Pons (tissue), 1 donor: ENCODE data around the gene ZSWIM3.
"Not testable (repeated sequence)": the region's sequence is repeated elsewhere in the genome, so short reads cannot be mapped to it uniquely, and the experiment has no call there.

Source experiments
- DNase-seq: peaks from one replicate; pipeline ENCODE4 v3.0.0-alpha.2; 2016; ENCODE audit warnings: low spot score

The ZSWIM3 gene

GRCh38 chr20:45861221-45862075 lies 4.0 kb downstream of the ZSWIM3 start:
- DNase-seq = no peak

DNA sequence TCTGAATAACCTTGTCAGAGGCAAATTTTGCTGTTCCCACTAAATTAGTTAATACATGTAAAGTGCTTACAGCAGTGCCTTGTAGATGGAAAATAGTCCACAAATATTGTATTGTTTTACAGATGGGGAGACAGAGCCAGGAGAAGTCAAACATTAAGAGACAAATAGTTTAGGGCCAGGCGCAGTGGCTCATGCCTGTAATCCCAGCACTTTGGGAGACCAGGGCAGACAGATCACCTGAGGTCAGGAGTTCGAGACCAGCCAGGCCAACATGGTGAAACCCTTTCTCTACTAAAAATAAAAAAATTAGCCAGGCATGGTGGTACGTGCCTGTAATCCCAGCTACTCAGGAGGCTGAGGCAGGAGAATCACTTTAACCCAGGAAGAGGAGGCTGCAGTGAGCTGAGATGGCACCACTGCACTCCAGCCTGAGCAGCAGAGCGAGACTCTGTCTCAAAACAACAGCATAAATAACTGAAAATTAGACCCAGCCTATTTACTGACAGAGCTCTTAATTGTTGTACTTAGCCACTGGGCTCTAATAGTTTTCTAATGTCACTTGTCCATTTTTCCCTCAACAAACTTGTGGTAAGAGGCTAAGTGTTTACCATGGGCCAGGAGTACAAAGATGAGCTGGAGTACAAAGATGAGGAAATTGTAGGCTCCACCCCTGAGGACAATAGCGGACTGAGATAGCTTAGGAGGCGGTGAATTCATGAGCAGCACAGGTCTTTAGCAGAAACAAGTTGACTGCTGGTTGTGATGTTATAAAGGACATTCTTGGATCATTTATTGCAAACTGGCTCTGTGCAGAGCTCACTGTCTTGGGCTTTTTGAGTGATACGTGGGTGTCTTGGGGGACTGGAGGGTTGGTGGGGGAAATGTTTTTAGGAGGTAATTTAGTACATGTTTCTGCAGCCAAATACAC lies 6.4 kb downstream of the ZSWIM3 start:
- no peak for DNase-seq

DNA sequence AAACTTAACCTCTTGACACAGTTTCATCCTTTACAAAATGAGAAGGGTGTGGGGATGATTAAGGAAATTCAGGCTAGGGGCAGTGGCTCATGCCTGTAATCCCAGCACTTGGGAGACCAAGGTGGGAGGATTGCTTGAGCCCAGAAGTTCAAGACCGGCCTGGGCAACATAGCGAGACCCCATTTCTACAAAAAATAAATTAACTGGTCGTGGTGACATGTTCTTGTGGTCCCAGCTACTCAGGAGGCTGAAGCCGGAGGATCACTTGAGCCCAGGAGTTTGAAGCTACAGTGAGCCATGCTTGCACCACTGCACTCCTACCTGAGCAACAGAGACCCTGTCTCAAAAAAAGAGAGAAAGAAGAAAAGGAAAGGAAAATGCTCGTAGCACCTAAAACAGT lies 9.0 kb downstream of the ZSWIM3 start:
- DNase-seq = no peak

- DNase-seq = no peak
Measured at GRCh38 chr20:45867136-45867818, 9.9 kb downstream of the ZSWIM3 start.

GRCh38 chr20:45867819-45868176 lies 10.4 kb downstream of the ZSWIM3 start:
- DNase-seq = no peak

DNA sequence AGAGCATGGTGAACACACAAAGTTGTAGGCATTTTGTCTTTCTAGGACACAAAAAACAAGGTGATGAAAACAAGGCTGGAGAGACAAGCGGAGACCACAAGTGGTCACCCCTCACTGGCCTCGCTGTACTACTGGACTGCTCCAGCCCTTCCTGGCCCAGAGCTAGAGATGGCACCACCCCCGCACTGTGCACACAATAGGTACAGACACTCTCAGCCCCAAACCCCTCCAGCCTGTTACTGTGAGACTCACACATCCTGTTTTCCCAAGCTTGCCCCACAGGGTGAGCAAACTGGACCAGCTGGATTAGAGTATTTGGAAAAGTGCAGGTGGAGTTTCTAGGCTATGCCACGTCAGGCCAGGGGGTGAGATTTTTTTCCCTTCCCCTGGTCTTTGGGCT lies 15.2 kb downstream of the ZSWIM3 start:
- DNase-seq = no peak

DNA sequence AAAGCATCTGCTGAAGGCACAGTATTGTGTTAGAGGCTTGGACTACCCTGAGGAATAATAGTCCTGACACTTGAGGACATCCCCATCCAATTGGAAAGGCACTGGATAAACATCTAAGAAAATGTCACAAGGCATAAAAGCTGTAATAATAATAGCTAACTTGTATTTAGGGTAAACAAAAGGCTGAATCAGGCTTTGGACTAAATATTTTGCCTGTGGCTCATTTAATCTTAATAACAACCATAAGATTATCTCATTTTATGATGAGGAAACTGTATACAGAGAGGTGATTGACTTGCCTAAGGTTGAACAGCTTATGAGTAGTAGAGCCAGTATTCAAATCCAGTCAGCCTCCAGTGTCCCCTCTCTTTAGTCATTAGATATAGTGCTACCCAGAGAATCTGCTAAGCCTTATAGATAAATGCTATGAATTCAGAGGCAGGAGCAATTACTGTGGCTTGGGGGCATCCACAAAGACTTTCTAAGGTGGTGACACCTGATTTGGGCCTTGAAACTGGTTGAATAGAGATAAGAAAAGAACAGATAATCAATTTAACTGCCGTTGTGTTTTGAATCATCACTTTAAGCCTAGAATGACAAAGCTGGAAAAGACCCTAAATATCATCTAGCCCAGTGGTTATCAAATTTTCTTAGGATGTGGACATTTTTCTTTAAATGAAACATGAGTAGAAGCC lies 16.1 kb downstream of the ZSWIM3 start:
- DNase-seq = no peak

GRCh38 chr20:45874104-45874481 lies 16.7 kb downstream of the ZSWIM3 start:
- not testable (repeated sequence) for DNase-seq

DNA sequence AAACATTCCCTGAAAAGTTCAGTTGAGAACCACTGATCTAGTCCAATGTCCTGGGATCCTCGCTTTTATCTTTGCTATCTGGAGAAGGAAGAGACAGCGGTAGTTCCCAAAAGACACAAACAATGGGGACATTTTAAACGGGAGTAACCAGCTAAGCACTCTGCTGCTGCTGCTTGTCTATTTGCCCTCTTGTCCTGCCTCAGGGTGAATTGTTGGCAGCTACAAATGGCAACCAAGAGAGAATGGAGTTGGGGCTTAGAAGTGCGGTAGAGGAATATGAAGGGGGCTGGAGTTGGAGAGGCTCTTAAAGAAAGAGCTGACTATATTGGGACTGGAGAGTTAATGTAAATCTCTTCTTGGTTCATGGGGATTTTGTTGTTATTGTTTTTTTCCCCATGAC lies 17.2 kb downstream of the ZSWIM3 start:
- DNase-seq = no peak

GRCh38 chr20:45878076-45878761 lies 20.8 kb downstream of the ZSWIM3 start:
- no peak for DNase-seq

- peak; percentile 100 for DNase-seq
Measured at GRCh38 chr20:45880988-45881788, 23.8 kb downstream of the ZSWIM3 start, which contains the start of gene ZSWIM1. Gene ZSWIM1, plus strand, starts transcription at chr20:45881227. Its CDS starts 1,366 bp downstream, at chr20:45882593.

DNA sequence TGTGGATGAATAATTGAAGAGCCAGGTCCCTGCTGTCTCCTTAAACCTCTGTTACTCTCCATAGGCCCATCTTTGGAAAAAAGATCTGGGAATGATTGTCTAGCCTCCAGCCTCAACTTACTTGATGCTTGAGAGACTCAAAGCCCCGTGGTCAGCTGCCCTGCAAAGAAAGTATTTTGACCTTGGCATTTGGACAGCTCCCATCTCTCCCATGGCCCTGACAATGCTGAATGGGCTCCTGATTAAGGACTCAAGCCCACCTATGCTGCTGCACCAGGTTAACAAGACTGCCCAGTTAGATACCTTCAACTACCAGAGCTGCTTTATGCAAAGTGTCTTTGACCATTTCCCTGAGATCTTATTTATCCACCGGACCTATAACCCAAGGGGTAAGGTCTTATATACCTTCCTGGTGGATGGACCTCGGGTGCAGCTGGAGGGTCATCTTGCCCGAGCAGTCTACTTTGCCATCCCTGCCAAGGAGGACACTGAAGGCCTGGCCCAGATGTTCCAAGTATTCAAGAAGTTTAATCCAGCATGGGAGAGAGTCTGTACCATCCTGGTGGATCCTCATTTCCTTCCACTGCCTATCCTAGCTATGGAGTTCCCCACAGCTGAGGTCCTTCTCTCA lies 25.2 kb downstream of the ZSWIM3 start:
- DNase-seq = no peak

DNA sequence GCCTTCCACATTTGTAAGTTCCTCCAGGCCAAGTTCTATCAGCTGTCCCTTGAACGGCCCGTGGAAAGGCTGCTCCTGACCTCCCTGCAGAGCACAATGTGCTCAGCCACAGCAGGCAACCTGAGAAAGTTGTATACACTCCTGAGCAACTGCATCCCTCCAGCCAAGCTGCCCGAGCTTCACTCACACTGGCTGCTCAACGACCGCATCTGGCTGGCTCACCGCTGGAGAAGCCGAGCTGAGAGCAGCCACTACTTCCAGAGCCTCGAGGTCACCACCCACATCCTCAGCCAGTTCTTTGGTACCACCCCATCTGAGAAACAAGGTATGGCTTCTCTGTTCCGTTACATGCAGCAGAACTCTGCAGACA lies 25.7 kb downstream of the ZSWIM3 start:
- DNase-seq = no peak

DNA sequence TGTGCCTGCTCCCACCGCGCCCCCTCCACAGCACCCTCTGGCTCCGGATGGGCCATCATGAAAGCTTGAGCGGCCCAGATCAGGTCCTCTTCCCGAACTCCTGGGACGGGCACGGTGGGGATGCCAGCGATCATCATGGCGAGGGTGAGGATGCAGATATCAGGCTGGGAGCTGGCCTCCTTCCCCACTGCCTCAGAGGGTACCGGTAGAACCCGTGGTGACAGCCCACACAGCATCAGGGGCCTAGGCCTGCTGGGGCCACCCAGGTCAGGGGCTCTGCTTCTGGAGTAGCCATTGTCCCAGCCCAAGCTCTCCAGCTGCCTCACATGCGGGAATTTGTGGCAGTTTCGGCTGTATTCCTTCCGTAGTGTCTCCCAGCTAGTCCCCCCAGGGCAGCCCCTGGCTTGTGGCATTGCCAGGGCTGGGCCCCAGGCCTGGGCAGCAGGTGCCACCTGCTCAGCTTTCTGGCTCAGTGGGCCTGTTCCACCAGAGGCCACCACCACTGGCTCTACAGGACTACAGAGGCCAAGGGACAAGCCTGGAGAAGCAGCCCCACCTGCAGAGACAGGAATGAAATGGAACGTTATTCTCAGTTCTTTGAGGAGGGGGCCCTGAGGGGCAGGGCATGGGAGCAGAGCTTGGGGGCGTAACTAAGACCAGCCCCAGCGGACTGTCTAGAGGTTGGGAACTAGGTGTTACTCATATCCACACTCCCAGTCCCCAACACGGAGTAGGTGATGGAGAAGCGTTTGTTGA lies 29.4 kb downstream of the ZSWIM3 start:
- DNase-seq = no peak

GRCh38 chr20:45887346-45887715 lies 29.9 kb downstream of the ZSWIM3 start, which contains the start of gene SPATA25:
Gene SPATA25, minus strand, starts transcription at chr20:45887622. Its CDS starts 32 bp downstream, at chr20:45887590.
- DNase-seq = no peak

- no peak for DNase-seq
Measured at GRCh38 chr20:45888681-45889080, 31.3 kb downstream of the ZSWIM3 start.

DNA sequence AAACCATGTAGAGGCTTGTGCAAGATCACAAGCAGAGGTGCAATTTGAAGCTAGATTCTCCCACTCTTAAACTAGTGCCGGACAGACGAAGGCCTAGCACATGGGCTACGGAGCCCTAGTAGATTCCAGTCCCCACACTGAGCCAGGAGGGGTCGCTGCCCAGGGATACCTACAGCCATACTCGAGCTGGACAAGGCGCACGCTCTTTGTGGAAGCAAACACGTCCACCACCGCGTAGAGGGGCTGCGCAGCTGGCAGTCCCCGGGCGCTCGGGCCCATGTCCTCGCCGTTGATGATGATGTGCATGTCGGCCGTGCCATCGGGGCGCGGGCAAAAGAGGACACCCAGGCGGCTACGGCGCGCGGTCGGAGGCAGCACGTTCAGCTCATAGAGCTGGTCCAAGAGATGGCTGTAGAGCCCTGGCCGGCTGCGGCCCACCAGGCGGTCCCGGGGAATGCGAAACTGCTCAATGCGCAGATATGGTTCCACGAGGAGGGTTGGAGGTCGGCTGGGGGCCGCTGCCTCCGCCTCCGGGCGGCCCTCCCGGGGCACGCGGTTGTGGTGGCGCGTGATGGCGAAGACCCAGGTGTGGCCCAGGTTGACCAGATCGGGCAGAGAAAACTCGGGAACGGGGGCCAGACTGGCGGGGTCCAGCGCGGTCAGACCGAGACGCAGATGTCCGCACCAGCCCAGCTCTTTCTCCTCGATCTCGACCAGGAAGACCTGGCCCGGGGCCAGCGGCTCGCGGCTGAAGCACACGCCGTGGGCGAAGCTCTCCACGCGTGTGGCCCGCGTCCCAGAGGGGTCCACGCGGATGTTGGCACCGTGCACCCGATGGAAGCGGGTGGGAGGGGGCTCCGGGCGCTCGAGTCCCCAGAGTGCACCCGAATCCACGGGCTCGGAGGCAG lies 32.9 kb downstream of the ZSWIM3 start:
- DNase-seq = peak; percentile 59
